Activated T-helper 1 cell treated with Interleukin-2 at 50 U/mL for 16 hours (primary cell): ENCODE data around the gene KRTAP12-3.
"Not testable (repeated sequence)": the region's sequence is repeated elsewhere in the genome, so short reads cannot be mapped to it uniquely, and the experiment has no call there.

Experiments used
- DNase-seq: peaks from one replicate; pipeline ENCODE4 v3.0.0-alpha.2; 2020; ENCODE audit warnings: low read depth

Gene KRTAP12-3

GRCh38 chr21:44685050-44685449 lies 27.3 kb downstream of the KRTAP12-3 start:
- not testable (repeated sequence) for DNase-seq

GRCh38 chr21:44686000-44686781 lies 28.5 kb downstream of the KRTAP12-3 start:
- DNase-seq = no peak

DNA sequence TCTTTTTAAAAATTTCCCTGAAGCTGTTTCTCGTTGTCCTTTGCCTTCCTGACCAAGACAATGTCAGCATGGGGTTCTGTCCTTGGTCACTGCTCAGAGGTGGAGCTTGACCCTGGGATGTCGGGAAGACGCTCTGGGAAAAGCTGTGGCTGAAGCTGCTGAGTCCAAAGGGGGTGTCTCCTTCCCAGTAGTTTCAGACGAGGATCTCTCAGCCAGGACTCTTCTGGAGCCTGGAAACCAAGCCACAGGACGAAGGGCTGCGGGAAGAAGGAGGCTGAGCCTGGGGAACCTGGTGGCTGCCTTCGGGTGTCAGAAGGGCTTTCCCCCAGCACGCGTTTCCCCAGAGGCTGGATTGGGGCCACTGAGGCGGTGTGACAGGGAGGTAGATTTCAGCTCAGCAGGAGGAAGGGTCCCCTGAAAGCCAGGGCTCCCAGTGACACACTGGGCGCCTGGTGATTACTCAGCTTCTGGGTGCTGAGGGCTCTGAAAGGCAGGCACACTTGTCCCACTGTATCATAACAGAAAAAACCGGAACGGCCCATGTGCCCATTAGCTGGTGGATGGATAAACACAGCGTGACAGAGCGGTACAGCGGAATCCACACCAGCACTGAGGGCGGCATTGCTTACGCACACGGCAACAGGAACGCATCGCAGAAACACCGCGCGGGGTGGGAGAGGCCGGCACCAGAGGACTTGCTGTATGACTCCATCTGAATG lies 29.3 kb downstream of the KRTAP12-3 start:
- no peak for DNase-seq

GRCh38 chr21:44687671-44688070 lies 29.9 kb downstream of the KRTAP12-3 start:
- no peak for DNase-seq

- DNase-seq = not testable (repeated sequence)
Measured at GRCh38 chr21:44689740-44690139, 32.0 kb downstream of the KRTAP12-3 start.

DNA sequence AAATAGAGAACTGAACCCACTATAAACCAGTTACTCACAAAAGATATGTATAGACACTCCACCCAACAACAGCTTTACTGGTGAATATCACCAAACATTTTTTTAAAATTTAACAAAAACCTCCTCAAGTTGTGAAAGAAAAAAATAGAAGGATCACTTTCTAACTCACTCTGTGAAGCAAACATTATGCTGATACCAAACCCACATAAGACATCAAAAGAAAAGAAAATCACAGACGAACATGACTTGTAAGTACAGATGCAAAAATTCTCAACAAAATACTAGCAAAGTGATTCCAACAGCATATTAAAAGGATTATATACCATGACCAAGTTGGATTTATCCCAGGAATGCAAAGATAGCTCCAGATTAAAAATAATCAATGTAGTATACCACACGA lies 34.0 kb downstream of the KRTAP12-3 start:
- no peak for DNase-seq

DNA sequence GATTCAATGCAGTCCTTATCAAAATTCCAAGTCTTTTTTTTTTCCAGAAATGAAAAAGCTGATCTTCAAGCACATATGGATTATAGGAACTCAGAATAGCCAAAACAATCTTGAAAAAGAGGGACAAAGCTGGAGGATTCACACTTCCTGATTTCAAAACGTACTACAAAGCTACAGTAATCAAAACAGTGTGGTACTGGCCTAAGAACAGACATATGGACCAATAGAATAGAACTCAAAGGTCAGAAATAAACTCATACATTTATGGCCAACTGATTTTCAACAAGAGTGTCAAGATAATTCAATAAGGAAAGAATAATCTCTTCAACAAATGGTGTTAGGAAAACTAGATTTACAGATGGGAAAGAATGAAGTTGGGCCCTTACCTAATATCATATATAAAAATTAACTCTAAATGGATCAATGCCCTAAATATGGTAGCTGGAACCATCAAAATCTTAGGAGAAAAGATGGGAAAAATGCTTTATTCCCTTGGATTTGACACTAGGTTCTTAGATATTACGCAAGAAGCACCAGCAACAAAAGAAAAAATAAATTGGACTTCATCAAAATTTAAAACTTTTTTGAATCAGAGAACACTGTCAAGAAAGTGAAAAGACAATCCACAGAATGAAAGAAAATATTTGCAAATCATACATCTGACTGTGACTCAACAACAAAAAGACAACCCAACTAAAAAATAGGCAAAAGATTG lies 35.2 kb downstream of the KRTAP12-3 start:
- no peak for DNase-seq

GRCh38 chr21:44694776-44695175 lies 37.0 kb downstream of the KRTAP12-3 start:
- no peak for DNase-seq

- no peak for DNase-seq
Measured at GRCh38 chr21:44695184-44695583, 37.5 kb downstream of the KRTAP12-3 start.

DNA sequence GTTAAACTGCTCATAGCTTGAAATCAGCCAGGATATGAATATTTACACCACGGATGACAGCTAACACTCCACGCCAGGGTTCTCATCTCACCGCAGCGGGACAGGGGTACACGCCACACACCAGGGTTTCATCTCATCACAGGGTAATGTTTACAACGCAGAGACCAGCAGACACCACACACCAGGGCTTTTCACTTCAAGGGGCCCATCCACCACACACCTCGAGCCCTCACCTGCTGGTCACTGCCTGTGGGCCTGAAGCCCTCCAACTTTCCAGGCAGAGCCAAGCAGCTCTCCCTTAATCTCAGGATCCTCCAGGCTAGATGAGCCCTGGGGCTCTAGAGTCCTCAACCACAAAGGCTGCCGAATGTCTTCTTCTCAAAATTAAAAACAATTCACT lies 37.9 kb downstream of the KRTAP12-3 start:
- no peak for DNase-seq

- DNase-seq = no peak
Measured at GRCh38 chr21:44696572-44696971, 38.8 kb downstream of the KRTAP12-3 start.

- DNase-seq = not testable (repeated sequence)
Measured at GRCh38 chr21:44697172-44697810, 39.6 kb downstream of the KRTAP12-3 start, which contains the start of gene KRTAP10-12. TSS of gene KRTAP10-12 (plus strand) at chr21:44697172. CDS start at chr21:44697202, 30 bp downstream.

DNA sequence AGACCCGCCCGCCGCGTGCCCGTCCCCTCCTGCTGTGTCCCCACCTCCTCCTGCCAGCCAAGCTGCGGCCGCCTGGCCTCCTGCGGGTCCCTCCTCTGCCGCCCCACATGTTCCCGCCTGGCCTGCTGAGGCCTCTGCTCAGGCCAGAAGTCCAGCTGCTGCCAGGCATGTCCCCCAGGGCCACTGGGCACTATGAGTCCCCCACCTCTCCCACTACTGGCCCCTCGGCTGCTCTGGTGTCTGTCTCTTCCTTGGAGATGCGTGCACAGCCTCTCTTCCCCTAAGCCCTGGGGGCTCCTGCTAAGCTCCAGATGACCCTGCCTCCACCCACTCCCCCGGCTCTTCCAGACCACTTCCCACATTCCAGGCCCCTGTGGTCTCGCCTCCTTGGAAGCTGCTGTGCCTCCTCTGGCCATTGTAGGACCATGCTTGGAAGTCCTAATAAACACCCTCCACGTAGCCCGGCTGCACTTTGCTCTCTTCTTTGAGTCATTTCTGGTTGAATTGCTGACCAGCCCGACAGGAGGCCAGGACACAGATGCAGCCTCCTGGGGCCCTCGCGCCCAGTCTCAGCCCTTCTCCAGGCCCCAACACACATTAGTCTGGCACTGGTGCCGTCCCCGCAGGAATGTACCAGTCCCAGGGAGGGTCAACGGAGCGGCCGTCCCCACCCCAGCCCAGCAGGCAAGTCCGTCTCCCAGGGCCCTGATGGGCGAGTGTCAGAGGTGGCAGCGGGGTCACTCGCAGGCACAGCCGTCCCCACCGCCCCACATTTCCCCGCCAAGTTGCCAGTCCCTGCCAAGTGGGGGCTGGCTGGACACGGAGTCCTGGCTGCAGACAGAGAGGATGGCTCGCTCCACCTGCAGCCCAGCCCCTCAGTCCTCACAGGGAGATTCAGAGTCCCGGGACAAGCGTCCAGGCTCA lies 40.3 kb downstream of the KRTAP12-3 start:
- no peak for DNase-seq

GRCh38 chr21:44699502-44700001 lies 41.8 kb downstream of the KRTAP12-3 start:
- DNase-seq = no peak

GRCh38 chr21:44700101-44701022 lies 42.6 kb downstream of the KRTAP12-3 start:
- DNase-seq = no peak

- no peak for DNase-seq
Measured at GRCh38 chr21:44701023-44701400, 43.3 kb downstream of the KRTAP12-3 start.

GRCh38 chr21:44701541-44701940 lies 43.8 kb downstream of the KRTAP12-3 start:
- no peak for DNase-seq

- DNase-seq = no peak
Measured at GRCh38 chr21:44702111-44702972, 44.6 kb downstream of the KRTAP12-3 start.
